SK-N-SH treated with all-trans-retinoic acid at 6 μM for 48 hours (cell line): ENCODE measurements around the gene LYST.

Experiments used
- ARNTL ChIP-seq: fragments of 450-650 bp; formaldehyde crosslinking; IDR thresholded peaks from 2 replicates; pipeline ENCODE4 v1.5.0; 2020; ENCODE audit warnings: low read depth, mild to moderate bottlenecking, moderate library complexity, borderline replicate concordance
- GLIS3 ChIP-seq: fragments of 250-450 bp; sonication (Bioruptor Pico); IDR thresholded peaks from 2 replicates; pipeline ENCODE4 v1.5.0; 2020; ENCODE audit warnings: mild to moderate bottlenecking, moderate library complexity
- ISL1 ChIP-seq: fragments of 250-450 bp; sonication (Bioruptor Pico); IDR thresholded peaks from 2 replicates; pipeline ENCODE4 v2.1.2; 2022; ENCODE audit warnings: mild to moderate bottlenecking, moderate library complexity
- PATZ1 ChIP-seq: fragments of 250-450 bp; sonication (Bioruptor Pico); IDR thresholded peaks from 2 replicates; pipeline ENCODE4 v1.8.0; 2020; ENCODE audit warnings: mild to moderate bottlenecking, moderate library complexity, borderline replicate concordance
- PPARA ChIP-seq: fragments of 250-450 bp; sonication (Bioruptor Pico); IDR thresholded peaks from 2 replicates; pipeline ENCODE4 v1.5.0; 2020; ENCODE audit warnings: mild to moderate bottlenecking, borderline replicate concordance
- RARB ChIP-seq: fragments of 250-450 bp; sonication (Bioruptor Pico); IDR thresholded peaks from 2 replicates; pipeline ENCODE4 v1.8.0; 2021; ENCODE audit warnings: mild to moderate bottlenecking, moderate library complexity
- TOX ChIP-seq: fragments of 250-450 bp; sonication (Bioruptor Pico); IDR thresholded peaks from 2 replicates; pipeline ENCODE4 v1.8.0; 2021; ENCODE audit warnings: mild to moderate bottlenecking, moderate library complexity, borderline replicate concordance
- ZFP30 ChIP-seq: fragments of 450-650 bp; formaldehyde crosslinking; IDR thresholded peaks from 2 replicates; pipeline ENCODE4 v1.5.0; 2022; ENCODE audit warnings: mild to moderate bottlenecking, moderate library complexity
- ZNF565 ChIP-seq: fragments of 450-650 bp; formaldehyde crosslinking; conservative IDR thresholded peaks from 2 replicates; pipeline ENCODE4 v1.5.0; 2020; ENCODE audit warnings: low read depth, mild to moderate bottlenecking, moderate library complexity
- ZNF70 ChIP-seq: fragments of 450-650 bp; formaldehyde crosslinking; IDR thresholded peaks from 2 replicates; pipeline ENCODE4 v1.5.0; 2020; ENCODE audit warnings: mild to moderate bottlenecking, moderate library complexity
- ZNF8 ChIP-seq: fragments of 450-650 bp; formaldehyde crosslinking; IDR thresholded peaks from 2 replicates; pipeline ENCODE4 v1.5.0; 2020; ENCODE audit warnings: mild to moderate bottlenecking, moderate library complexity

- no peak for TF ChIP-seq RARB (CRISPR knock-in tag)
- no peak for TF ChIP-seq ISL1 (CRISPR knock-in tag)
- no peak for TF ChIP-seq ZFP30 (CRISPR knock-in tag)
- TF ChIP-seq GLIS3, result no peak
- TF ChIP-seq TOX (CRISPR knock-in tag), result peak; percentile 29; the same call in 1 of the 2 replicates
- TF ChIP-seq PATZ1 (CRISPR knock-in tag), result no peak
- TF ChIP-seq ZNF70 (CRISPR knock-in tag), result no peak
- no peak for TF ChIP-seq PPARA (CRISPR knock-in tag)
- no peak for TF ChIP-seq ARNTL (CRISPR knock-in tag)
- no peak for TF ChIP-seq ZNF8 (CRISPR knock-in tag)
- no peak for TF ChIP-seq ZNF565 (CRISPR knock-in tag)
These were observed 224.4 kb downstream of the LYST start for GRCh38 chr1:235642011-235642942.
